RKO (cell line): ENCODE data around the gene MARVELD3.
"Not testable (repeated sequence)": the region's sequence is repeated elsewhere in the genome, so short reads cannot be mapped to it uniquely, and the experiment has no call there.

Source experiments
- DNase-seq: peaks from one replicate; pipeline ENCODE4 v3.0.0-alpha.2; 2016; ENCODE audit warnings: low spot score

MARVELD3 gene, protein sequence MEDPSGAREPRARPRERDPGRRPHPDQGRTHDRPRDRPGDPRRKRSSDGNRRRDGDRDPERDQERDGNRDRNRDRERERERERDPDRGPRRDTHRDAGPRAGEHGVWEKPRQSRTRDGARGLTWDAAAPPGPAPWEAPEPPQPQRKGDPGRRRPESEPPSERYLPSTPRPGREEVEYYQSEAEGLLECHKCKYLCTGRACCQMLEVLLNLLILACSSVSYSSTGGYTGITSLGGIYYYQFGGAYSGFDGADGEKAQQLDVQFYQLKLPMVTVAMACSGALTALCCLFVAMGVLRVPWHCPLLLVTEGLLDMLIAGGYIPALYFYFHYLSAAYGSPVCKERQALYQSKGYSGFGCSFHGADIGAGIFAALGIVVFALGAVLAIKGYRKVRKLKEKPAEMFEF

DNA sequence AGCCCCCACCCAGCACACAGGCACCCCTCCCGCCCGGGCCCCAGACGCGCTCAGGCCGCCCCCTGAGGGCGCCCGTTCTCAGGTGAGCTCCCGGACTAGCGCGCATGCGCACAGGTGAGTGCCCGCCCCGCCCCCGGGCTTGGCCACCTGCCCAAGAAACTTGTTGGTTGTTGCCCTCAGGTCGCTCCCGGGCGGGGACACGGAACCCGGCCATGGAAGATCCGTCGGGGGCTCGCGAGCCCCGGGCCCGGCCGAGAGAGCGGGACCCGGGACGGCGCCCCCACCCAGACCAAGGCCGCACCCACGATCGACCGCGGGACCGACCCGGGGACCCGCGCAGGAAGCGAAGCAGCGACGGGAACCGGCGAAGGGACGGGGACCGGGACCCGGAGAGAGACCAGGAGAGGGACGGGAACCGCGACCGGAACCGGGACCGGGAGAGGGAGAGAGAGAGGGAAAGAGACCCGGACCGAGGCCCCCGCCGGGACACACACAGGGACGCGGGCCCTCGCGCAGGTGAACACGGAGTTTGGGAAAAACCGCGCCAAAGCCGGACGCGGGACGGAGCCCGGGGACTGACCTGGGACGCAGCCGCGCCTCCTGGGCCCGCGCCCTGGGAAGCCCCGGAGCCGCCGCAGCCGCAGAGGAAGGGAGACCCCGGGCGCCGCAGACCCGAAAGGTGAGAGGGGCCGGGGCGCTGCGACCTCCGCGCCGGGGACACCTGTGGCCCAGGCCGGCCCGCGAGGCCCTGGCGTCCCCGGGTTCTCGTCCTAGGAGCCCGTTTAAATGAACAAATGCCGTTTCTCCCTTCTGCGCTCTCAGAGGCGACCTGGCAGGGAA lies at the start of gene MARVELD3:
Gene MARVELD3 (plus strand): TSS at position 167 of the 840 bp plus-strand sequence. CDS start 46 bp downstream, at position 213.
- no peak for DNase-seq

DNA sequence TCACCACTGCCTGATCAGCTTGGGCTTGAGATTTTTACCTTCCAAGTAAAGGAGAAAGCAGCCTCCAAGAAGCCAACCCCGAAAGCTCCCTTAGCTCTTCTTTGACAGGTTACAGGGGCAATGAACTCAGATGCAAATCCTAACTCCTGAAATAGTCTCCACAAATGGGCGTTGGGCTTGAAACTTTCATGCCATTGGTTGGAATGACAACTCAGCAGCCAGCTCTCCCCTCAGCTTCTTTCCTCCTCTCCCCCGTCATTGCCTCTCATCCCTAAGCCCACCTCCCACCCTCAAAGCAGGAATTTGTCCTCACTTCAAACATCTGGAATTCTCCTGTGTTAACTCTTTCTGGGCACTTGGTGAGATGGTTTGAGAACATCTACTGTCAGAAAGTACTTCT lies 49.0 kb upstream of the MARVELD3 start, which contains the start of gene TAT:
Gene TAT (minus strand): TSS at position 122 of the 400 bp plus-strand sequence. CDS start 677 bp downstream, outside the sequence.
- DNase-seq, result no peak

DNA sequence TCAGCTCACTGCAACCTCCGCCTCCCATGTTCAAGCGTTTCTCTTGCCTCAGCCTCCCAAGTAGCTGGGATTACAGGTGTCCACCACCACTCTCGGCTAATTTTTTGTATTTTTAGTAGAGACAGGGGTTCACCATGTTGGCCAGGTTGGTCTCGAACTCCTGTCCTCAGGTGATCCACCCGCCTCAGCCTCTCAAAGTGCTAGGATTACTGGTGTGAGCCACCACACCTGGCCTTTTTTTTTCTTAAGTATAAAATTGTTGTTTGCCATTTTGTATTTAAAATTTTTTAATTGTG lies 43.5 kb upstream of the MARVELD3 start:
- DNase-seq, result not testable (repeated sequence)

DNA sequence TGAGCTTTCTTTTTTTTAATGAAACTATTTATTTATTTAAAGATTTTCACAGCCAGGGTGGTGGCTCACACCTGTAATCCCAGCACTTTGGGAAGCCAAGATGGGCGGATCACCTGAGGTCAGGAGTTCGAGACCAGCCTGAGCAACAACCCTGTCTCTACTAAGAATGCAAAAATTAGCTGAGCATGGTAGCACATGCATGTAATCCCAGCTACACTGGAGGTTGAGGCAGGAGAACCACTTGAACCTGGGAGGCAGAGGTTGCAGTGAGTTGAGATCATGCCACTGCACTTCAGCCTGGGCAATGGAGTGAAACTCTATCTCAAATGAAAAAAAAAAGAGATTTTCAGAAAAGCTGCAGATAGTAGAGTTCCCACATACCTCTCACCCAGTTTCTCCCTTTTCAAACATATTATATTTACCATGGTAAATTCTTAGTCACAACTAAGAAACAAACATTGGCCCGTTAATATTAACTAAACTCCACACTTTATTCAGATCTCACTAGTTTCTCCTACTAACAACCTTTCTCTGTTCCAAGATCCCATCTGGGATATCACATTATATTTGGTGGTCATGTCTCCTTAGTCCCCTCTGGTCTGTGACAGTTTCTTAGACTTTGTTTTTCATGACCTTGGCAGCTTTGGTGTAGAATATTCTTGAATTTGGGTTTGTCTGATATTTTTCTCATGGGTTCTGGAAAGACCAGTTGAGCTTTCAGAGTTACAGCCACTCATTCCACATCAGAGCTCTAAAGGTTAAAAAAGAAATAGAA lies 41.3 kb upstream of the MARVELD3 start:
- DNase-seq, result no peak

DNA sequence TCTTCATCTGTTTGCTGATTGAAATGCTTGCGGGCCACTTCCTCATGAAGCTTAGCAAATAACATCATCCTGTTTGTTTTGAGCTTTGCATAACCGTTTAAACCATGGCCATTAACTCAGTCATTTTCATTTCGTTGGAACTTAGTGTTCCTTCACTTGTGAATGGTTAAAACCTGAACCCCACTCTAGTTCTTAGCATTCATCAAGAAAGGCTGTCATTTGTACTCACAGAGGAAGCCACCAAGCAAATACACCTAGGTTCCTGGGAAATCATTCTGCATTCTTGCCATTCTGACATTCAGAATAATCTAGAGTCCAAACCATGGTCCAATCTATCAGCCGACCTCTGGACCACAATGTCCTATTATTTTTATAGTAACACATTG lies 40.7 kb upstream of the MARVELD3 start:
- DNase-seq, result no peak

DNA sequence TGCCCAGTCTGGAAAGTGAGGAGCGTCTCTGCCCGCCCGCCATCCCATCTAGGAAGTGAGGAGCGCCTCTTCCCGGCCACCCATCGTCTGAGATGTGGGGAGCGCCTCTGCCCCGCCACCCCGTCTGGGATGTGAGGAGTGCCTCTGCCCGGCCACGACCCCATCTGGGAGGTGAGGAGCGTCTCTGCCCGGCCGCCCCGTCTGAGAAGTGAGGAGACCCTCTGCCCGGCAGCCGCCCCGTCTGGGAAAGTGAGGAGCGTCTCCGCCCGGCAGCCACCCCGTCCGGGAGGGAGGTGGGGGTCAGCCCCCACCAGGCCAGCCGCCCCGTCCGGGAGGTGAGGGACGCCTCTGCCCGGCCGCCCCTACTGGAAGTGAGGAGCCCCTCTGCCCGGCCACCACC lies 36.6 kb upstream of the MARVELD3 start:
- DNase-seq, result not testable (repeated sequence)

DNA sequence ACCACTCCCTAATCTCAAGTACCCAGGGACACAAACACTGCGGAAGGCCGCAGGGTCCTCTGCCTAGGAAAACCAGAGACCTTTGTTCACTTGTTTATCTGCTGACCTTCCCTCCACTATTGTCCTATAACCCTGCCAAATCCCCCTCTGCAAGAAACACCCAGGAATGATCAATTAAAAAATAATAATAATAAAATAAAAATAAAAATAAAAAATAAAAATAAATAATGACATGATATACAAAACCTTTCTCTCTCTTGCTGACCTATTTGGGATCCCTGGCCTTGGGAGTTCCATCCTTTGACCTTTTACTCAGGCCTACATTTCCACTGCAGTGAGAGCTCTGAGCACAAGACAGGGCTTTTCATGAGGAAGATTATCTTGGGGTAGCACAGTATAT lies 35.9 kb upstream of the MARVELD3 start:
- not testable (repeated sequence) for DNase-seq

DNA sequence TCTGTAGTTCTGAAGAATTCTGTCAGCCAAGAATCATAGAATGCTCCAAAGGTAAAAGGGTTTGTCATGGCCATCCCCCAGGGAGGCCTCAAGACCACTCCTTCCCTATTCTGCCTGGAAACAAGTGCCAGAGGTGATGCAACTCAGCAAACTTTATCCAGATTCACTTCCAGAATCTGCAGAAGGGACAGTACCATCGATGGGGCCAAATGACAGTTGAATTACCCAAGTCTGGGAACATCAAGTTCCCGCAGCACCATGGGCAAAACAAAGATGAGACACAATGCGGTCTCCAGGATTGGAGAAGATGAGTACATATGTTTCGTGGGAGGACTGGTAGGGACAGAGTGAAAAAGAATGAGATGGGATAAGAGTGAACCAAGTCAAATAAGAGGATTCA lies 35.4 kb upstream of the MARVELD3 start:
- DNase-seq, result no peak

DNA sequence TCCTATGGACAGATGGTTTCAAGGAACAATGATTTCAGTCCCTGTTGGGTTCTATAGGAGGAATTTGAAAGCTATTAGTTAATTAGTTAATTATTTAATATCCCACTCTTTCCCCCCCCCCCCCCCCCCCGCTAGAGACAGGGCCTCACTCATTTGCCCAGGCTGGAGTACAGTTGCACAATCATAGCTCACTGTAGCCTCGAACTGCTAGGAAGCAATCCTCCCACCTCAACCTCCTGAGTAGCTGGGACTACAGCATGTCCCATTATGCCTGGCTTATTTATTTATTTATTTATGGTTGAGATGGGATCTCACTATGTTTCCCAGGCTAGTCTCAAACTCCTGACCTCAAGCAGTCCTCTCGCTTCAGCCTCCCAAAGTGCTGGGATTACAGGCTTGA lies 34.1 kb upstream of the MARVELD3 start:
- no peak for DNase-seq

DNA sequence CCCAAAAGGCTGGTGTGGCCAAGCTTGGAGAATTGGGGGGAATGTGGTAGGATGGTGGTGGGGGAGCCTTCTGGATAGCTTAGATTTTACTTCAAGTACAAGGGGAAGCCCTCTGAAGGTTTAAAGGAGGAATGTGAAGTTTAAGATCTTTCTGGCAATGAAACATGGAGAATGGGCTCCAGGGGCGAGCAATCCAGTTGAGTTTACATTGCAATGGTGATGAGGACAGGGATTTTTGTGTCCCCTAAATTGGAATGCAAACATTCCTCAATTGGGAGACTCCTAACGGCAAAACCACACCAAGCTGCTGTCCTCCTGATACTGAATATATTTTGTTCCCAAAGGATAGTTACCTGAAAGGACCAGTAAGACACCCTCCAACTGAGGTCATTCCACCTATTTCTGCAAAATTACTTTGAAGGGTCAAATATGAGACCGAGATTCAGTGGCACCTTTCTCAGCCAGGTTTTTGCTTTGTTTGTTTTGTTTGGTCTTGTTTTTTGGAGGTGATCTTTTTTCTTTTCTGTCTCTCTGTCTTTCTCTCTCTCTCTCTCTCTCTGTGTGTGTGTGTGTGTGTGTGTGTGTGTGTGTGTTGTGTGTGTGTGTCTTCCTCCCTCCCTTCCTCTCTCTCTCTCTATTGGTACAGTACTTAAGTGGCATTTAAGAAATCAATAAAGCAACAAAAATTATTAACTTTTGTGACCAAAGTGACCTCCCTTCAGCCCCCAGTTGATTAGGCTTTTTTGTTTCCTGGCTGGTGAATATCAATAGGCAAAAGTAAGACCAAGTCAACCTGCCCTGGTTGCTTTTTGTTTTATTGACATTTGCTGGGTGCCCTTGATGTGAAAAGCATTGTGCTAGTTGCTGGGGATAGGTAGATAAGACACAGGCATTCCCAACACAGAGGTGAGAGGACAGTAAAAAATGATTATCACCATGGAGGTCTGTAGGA lies 32.7 kb upstream of the MARVELD3 start:
- no peak for DNase-seq

DNA sequence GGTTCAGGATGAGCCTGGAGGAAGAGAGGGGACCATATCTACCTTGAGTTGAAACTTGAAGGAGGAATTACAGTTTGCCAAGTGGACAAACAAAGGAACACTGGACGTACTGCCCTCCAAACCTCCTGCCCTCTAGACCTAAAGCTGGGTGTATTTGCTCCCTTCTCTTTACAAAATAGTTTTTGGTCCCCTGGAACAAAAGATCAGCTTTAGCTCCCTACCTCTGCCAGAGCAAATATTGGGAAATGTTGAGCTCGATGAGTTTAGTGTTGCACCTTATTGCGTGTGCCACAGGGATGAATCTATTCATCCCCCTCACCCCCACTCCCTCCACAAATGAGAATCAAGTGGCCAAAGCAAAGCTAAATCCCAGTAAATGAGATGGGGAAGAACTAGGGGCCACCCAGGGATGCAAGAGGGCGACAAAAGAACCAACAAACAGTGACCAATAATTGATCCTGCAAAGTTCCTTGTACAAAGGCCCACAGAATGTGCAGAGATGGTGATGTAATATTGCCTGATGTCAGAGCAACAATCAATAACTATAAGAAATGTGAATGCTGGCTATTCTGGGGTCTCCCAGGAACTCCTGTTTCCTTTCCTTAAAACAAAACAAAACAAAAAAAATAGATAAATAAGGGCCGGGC lies 31.9 kb upstream of the MARVELD3 start:
- no peak for DNase-seq

DNA sequence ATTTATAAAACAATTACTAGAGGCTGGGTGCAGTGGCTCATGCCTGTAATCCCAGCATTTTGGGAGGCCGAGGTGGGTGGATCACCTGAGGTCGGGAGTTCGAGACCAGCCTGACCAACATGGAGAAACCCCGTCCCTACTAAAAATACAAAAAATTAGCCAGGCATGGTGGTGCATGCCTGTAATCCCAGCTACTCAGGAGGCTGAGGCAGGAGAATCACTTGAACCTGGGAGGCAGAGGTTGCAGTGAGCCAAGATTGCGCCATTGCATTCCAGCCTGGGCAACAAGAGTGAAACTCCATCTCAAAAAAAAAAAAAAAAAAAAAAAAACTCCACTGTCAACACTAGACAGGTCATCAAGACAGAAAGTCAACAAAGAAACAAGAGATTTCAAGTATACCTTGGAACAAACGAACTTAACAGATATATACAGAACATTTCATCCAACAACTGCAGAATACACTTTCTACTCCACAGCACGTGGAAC lies 30.6 kb upstream of the MARVELD3 start:
- not testable (repeated sequence) for DNase-seq

DNA sequence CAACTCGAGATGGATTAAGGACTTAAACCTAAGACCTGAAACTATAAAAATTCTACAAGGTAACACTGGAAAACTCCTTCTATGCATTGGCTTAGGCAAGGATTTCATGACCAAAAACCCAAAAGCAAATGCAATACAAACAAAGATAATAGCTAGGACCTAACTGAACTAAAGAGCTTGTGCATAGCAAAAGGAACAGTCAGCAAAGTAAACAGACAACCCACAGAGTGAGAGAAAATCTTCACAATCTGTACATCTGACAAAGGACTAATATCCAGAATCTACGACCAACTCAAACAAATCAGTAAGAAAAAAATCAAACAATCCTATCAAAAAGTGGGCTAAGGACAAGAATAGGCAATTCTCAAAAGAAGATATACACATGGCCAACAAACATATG lies 27.6 kb upstream of the MARVELD3 start:
- DNase-seq, result not testable (repeated sequence)

DNA sequence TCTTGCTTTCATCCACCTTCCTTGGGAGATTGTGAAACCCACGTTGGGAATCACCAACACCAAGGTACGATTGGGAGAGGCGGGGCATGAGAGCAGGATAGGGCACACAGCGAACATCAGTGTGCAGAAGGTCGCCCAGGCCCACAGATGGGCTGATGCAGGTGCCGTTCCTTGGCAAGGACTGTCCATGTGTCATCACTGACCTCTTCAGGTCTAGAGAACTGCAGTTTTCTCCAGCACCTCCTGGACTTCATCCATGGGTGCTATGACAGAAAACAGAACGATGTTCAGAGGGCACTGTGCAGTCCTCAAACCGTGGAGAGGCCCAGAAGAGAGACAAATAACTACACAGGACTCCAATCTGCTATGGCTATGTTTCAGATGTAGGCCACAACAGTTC lies 25.2 kb upstream of the MARVELD3 start:
- DNase-seq, result no peak

DNA sequence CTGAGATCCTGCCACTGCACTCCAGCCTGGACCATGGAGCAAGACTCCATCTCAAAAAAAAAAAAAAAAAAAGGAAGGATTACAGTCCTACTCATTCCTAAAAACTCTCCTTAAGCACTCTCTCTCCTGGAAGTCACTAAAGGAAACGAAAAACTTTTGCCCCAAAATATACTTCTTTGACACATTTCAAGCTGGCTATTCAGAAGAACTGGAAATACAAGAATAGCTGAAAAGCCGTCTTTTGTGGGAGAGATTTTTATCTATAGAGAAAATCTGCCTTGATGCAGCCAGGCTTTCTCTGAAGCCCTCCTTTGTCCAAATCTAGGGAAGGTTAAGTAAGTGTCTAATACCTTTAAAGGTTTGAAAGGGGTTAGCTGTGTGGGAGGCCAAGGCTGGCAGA lies 16.9 kb upstream of the MARVELD3 start:
- no peak for DNase-seq

DNA sequence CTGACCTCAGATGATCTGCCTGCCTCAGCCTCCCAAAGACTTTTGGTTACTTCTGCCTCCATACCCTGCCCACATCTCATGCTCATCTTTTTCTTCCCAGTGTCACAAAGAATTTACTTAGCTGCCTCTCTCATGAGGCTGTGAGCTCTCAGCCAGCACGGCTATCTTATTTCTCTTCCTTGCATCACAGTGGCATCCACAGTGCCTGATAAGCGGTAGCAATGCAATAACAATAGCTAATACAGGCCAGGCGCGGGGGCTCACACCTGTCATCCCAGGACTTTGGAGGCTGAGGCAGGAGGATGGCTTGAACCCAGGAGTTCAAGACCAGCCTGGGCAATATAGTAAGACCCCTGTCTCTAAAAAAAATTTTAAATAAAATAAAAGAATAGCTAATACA lies 15.5 kb upstream of the MARVELD3 start:
- no peak for DNase-seq

DNA sequence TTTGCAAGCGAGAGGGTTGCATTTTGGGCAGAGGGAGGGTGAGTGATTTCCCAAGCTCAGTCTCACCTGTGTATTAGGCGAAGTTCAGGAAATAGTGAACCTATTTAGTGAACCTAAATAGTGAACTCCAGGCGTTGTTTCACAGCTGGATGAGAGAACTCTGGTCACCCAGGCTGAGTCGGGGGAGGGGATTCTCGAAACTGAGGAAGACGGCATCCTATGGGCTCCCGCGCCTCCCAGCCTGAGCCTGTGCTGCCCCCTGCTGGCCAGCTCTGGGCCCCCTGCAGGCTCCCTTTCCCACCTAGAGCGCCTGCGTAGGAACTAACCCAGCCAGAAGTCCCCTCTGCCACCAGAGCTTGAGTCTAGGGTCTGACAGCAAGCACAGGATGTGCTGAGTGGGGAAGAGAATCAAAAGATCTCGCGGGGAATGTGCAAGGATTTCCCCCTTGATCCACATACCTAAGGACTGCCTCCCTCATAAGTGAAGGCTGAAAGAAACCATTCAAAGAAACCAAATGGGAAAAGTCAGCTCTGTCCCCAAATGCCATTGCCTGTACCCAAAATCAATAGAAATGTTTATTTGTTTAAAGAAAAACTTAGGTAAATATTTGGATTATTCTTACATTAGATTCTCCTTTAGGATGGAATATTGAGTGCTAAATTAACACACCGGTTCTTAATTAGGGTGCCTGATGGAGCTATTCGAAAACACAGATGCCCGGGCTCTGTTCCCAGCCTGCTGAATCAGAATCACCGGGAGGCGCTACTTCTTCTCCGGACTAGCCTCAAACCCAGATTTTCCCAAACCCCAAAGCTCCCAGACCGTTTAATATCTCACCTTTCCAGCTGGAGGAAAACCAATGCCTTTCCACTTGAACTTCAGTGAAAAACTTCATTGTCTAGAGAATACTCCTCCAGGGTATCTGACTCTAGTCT lies 14.8 kb upstream of the MARVELD3 start:
- peak; percentile 62 for DNase-seq

DNA sequence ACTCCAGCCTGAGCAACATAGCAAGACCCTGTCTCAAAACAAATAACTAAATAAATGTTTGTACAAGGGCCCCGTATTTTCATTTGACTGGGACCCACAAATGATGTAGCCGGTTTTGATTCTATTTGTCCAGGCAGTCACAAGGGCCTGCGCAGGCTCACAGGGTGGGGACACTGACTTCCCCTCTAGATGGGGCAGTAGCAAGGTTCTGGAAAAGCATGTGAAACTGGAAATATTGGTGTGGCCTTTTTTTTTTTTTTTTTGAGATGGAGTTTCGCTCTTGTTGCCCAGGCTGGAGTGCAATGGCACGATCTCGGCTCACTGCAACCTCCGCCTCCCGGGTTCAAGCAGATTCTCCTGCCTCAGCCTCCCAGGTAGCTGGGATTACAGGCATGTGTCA lies 11.0 kb upstream of the MARVELD3 start:
- DNase-seq, result not testable (repeated sequence)

DNA sequence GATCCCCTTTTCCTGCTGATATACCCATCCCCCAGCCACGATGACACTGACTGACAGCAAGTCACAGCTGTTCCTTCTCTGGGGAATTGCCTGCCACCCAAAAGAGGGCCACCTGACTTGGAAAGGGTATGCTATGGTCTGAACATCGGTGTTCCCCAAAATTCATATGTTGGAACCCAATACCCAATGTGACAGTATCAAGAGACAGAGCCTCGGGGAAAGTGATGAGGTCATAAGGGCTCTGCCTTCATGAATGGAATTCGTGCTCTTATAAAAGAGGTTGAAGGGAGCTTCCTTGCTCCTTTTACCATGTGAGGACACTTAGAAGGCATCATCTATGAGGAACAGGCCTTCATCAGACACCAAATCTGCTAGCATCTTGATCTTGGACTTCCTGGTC lies 7.6 kb upstream of the MARVELD3 start:
- DNase-seq, result no peak

DNA sequence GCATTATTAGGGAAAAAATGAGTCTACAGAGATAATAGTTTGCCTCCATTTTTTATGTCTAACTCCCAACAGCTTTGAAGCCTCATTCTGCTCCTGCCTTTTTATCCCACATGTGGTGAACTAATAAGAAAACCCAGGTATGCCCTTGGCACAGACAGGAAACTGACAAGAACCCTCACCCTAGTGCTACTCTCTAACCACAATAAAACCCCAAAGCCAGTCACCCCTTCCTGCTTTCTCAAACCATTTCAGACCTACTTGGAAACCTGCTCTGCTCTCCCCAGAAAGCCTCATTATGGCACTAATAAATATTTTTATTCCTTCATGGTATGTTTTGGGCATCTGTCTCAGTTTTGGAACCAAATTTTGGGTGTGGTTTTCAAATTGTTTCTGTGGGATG lies 3.9 kb upstream of the MARVELD3 start:
- no peak for DNase-seq
